Ishikawa (cell line): ENCODE results near the gene DEXI.

Experiments used
- CEBPB ChIP-seq: IDR thresholded peaks from 2 replicates; pipeline ENCODE4 v1.6.1; 2012
- CREB1 ChIP-seq: IDR thresholded peaks from 2 replicates; pipeline ENCODE4 v1.6.1; 2012; ENCODE audit warnings: low read depth
- EP300 ChIP-seq: IDR thresholded peaks from 2 replicates; pipeline ENCODE4 v1.6.1; 2012; ENCODE audit warnings: borderline replicate concordance
- FOXM1 ChIP-seq: IDR thresholded peaks from 2 replicates; pipeline ENCODE4 v1.6.1; 2012; ENCODE audit warnings: low read depth, borderline replicate concordance
- NFIC ChIP-seq: IDR thresholded peaks from 2 replicates; pipeline ENCODE4 v1.6.1; 2012
- RAD21 ChIP-seq: IDR thresholded peaks from 2 replicates; pipeline ENCODE4 v1.6.1; 2012; ENCODE audit warnings: low read depth
- TAF1 ChIP-seq: IDR thresholded peaks from 2 replicates; pipeline ENCODE4 v1.6.1; 2012; ENCODE audit warnings: low read depth, mild to moderate bottlenecking
- TEAD4 ChIP-seq: IDR thresholded peaks from 2 replicates; pipeline ENCODE4 v1.6.1; 2012
- TF ChIP-seq, protein P1 (sequence below): IDR thresholded peaks from 2 replicates; pipeline ENCODE4 v1.6.1; 2012; ENCODE audit warnings: low read depth, mild to moderate bottlenecking
- TF ChIP-seq, protein P2 (sequence below): IDR thresholded peaks from 2 replicates; pipeline ENCODE4 v1.6.1; 2012

DNA sequence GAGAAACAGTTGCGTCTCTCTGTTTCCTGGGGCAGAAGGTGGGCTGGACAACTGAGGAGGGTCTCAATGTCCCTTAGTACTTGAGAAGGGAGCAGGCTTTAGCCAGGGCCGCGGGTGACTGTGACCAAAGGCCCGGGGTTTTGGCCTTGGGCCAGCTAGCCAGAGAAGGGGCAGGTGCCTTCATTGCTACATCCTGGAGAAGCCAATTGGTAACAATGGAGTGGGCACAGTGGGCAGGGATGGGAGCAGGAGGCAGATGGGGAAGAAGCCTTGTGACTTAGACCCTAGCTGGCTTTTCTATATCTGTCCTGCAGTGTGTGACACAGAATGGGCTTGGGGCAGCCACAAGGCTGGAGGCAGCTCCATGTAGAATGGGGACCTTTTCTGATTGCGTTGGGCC is 48.1 kb upstream of the DEXI start:
- TF ChIP-seq, protein P1, sequence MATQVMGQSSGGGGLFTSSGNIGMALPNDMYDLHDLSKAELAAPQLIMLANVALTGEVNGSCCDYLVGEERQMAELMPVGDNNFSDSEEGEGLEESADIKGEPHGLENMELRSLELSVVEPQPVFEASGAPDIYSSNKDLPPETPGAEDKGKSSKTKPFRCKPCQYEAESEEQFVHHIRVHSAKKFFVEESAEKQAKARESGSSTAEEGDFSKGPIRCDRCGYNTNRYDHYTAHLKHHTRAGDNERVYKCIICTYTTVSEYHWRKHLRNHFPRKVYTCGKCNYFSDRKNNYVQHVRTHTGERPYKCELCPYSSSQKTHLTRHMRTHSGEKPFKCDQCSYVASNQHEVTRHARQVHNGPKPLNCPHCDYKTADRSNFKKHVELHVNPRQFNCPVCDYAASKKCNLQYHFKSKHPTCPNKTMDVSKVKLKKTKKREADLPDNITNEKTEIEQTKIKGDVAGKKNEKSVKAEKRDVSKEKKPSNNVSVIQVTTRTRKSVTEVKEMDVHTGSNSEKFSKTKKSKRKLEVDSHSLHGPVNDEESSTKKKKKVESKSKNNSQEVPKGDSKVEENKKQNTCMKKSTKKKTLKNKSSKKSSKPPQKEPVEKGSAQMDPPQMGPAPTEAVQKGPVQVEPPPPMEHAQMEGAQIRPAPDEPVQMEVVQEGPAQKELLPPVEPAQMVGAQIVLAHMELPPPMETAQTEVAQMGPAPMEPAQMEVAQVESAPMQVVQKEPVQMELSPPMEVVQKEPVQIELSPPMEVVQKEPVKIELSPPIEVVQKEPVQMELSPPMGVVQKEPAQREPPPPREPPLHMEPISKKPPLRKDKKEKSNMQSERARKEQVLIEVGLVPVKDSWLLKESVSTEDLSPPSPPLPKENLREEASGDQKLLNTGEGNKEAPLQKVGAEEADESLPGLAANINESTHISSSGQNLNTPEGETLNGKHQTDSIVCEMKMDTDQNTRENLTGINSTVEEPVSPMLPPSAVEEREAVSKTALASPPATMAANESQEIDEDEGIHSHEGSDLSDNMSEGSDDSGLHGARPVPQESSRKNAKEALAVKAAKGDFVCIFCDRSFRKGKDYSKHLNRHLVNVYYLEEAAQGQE: no peak
- TF ChIP-seq CEBPB (no peak), TEAD4 (no peak), RAD21 (no peak), TAF1 (no peak), NFIC (0 out of 2 replicates have a peak, but pooled peaks have one; percentile 13), FOXM1 (no peak), EP300 (no peak), CREB1 (no peak)
- TF ChIP-seq, protein P2, sequence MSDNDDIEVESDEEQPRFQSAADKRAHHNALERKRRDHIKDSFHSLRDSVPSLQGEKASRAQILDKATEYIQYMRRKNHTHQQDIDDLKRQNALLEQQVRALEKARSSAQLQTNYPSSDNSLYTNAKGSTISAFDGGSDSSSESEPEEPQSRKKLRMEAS: no peak
